ENCODE data around the gene ACSL1. TPM values are rescaled to one million over a fixed set of nuclear protein-coding genes. Genes with fewer than 3 reads are reported as not detected.

ACSL1 gene
- total RNA-seq, 1 experiment from 2014 or later = 3.5 TPM

DNA sequence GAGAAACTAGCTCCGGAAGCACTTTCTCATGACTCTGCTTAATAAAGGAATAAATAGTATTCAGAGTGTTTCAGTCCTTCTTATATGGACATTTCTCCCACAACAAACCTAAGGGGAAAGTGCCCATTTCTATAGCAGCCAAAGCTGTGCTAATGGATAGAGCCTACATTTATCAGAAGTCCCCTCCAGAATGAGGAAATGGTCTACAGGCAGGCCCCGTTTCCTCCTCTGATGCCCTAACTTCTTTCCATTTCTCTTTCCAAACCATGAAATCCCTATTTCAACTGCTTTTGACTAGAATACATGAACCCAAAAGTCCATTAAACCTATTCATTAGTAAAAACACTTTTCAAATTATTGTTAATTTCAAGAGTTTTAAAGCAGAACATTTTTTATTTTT lies 4.5 kb downstream of the ACSL1 start:
- no peak overlapping the region for H2BK120ac ChIP-seq (ENCODE audit: low read depth, low read length, poor library complexity, severe bottlenecking)
- H3K79me2 ChIP-seq (ENCODE audit: insufficient read depth, low read length) = no peaks in the 10 kb centered on the region
- Mint-ChIP-seq H3K4me1 (peaks cover 4 to 6% of the 10 kb centered on the region in 2 experiments), H3K9me3 (no peaks in the 10 kb centered on the region; a peak in 1 of 5 replicates), H3K27me3 (ENCODE audit: low read depth) (peaks cover 34% of the 10 kb centered on the region), H3K36me3 (ENCODE audit: insufficient read depth in 1 of 3, low read depth in 3 of 3) (no peaks in the 10 kb centered on the region), H3K27ac (peak overlapping the region in 1 of 3 experiments; percentile 62; a peak in 1 of 7 replicates), H3K4me3 (no peak overlapping the region)
- peaks cover 6% of the 10 kb centered on the region for H3K23me2 ChIP-seq (ENCODE audit: insufficient read length, low read depth, low read length, poor library complexity, severe bottlenecking)
- WGBS (ENCODE audit: extremely low coverage, insufficient read length, low lambda C conversion rate) = no CpG with 5 or more reads among the region's 2 CpGs
- H2BK12ac ChIP-seq (ENCODE audit: insufficient read length, low read depth, low read length) = no peak overlapping the region
- H3T11ph ChIP-seq (ENCODE audit: low read length) = no peak overlapping the region
- H3K4ac ChIP-seq (ENCODE audit: low read depth, low read length) = no peak overlapping the region
- H3K23ac ChIP-seq (ENCODE audit: insufficient read length, low read depth, low read length) = no peak overlapping the region
- H4K8ac ChIP-seq (replicated peaks; ENCODE audit: insufficient read length, low read depth, low read length) = no peak overlapping the region
- H2BK15ac ChIP-seq (ENCODE audit: low read depth, low read length) = no peak overlapping the region
- no peak overlapping the region for H2AK5ac ChIP-seq (ENCODE audit: insufficient read length, low read length)
- H3K56ac ChIP-seq (ENCODE audit: insufficient read length, low read depth, low read length) = no peak overlapping the region
- H3K27me3 ChIP-seq (ENCODE audit: insufficient read depth, low read length) = peaks cover 13% of the 10 kb centered on the region; the same call in 1 of the 2 replicates
- H3K14ac ChIP-seq (ENCODE audit: insufficient read depth, low read length) = no peak overlapping the region
- no peak overlapping the region for H2AFZ ChIP-seq (ENCODE audit: low read length)
- H4K5ac ChIP-seq (ENCODE audit: insufficient read length, low read depth, low read length) = no peak overlapping the region
- no peak for DNase-seq
- no peak overlapping the region for H4K91ac ChIP-seq (ENCODE audit: insufficient read length, low read depth, low read length)
- no peak overlapping the region for H3K4me2 ChIP-seq (ENCODE audit: insufficient read depth, insufficient read length, low read length)
- no peaks in the 10 kb centered on the region for H4K20me1 ChIP-seq (ENCODE audit: control insufficient read depth, insufficient read depth, insufficient read length)
- H3K9me3 ChIP-seq (ENCODE audit: control insufficient read depth, low read depth, low read length) = no peaks in the 10 kb centered on the region
- no peak overlapping the region for H2BK20ac ChIP-seq (ENCODE audit: low read depth, low read length, poor library complexity, severe bottlenecking)
- no peak for TF ChIP-seq CTCF (conservative IDR thresholded peaks at IDR 0.05)
- H3K9ac ChIP-seq (ENCODE audit: extremely low read depth, insufficient read length, low read length) = no peak overlapping the region
- no peak overlapping the region for H2BK5ac ChIP-seq (ENCODE audit: insufficient read length, low read length)
- no peaks in the 10 kb centered on the region for H3K79me1 ChIP-seq (ENCODE audit: insufficient read depth, low read depth, low read length, poor library complexity, severe bottlenecking)
- peaks cover 3% of the 10 kb centered on the region; the same call in 1 of the 2 replicates for H3K4me1 ChIP-seq (ENCODE audit: insufficient read depth, low read length)
- H3K18ac ChIP-seq (ENCODE audit: insufficient read length, low read depth, low read length) = no peak overlapping the region
- H3K27ac ChIP-seq (ENCODE audit: insufficient read length, low read depth, low read length) = no peak overlapping the region
